ENCODE results near the gene RERE.

- TF ChIP-seq CTCF (conservative IDR thresholded peaks at IDR 0.05): no peak
- no peak for TF ChIP-seq ZFX (IDR thresholded peaks at IDR 0.05)
These were observed 513.6 kb downstream of the RERE start for GRCh38 chr1:8303876-8304275.

All from C4-2B (cell line).